B cell (primary cell): ENCODE data around the gene MAP3K14. TPM values are rescaled to one million over a fixed set of nuclear protein-coding genes. Genes with fewer than 3 reads are reported as not detected.

ENCODE experiments used
- ATAC-seq: fragments of 200-7000 bp; cut with Tn5 transposase; one replicate; pipeline ENCODE4 v1.10.0; 2021; ENCODE audit warnings: low read depth, mild to moderate bottlenecking, moderate number of reproducible peaks, moderate library complexity
- CTCF ChIA-PET: fragments of 350-600 bp; sonication (Branson Sonifier 250); formaldehyde crosslinking; loops from one replicate; lab custom pipeline; 2021; ENCODE audit warnings: antibody characterized with exemption, inconsistent platforms; lab: Charles Lee
- POLR2A ChIA-PET: fragments of 350-600 bp; sonication (Branson Sonifier 250); formaldehyde crosslinking; loops from one replicate; lab custom pipeline; 2021; ENCODE audit warnings: antibody characterized with exemption; lab: Charles Lee
- DNase-seq: peaks from one replicate; pipeline ENCODE4 v3.0.0; 2013
- H2AFZ ChIP-seq: 2 replicates; pipeline ENCODE4 v1.6.1; 2012; ENCODE audit warnings: mild to moderate bottlenecking, low read depth, low read length; ENCODE audit not compliant: insufficient read depth, poor library complexity, severe bottlenecking
- H3K27ac ChIP-seq, 2 donors: 1 replicate in 1 of 2; 2 replicates in 1 of 2; pipeline ENCODE4 v1.5.1; 2012 to 2013; ENCODE audit warnings: low read length in 2 of 2, mild to moderate bottlenecking in 2 of 2, moderate library complexity in 1 of 2
- H3K27me3 ChIP-seq, 4 experiments: fragments of 200-600 bp in 1 of 4; sonication (generic) in 1 of 4; replicated peaks in 1 of 4; 1 replicate in 2 of 4; 2 replicates in 2 of 4; pipeline versions ENCODE4 v1.6.1 to v1.7.0; 2013 to 2016; ENCODE audit warnings: low read length in 3 of 4, mild to moderate bottlenecking in 2 of 4, mixed read lengths in 1 of 4, moderate library complexity in 1 of 4; ENCODE audit not compliant: insufficient read depth in 4 of 4, control insufficient read depth in 3 of 4; ENCODE audit errors: control extremely low read depth in 1 of 4
- H3K36me3 ChIP-seq, 2 experiments: replicated peaks in 1 of 2; 1 replicate in 1 of 2; 2 replicates in 1 of 2; pipeline versions ENCODE4 v1.6.1 to v1.7.1; 2013; ENCODE audit warnings: low read length in 1 of 2; ENCODE audit not compliant: insufficient read depth in 2 of 2, control insufficient read depth in 1 of 2; ENCODE audit errors: control extremely low read depth in 1 of 2, extremely low read depth in 1 of 2
- H3K4me1 ChIP-seq, 2 donors: fragments of 200-600 bp in 1 of 2; sonication (generic) in 1 of 2; 1 replicate in 1 of 2; 2 replicates in 1 of 2; pipeline versions ENCODE4 v1.5.1 to v1.6.1; 2013 to 2017; ENCODE audit warnings: low read length in 2 of 2; ENCODE audit not compliant: control insufficient read depth in 2 of 2, insufficient read depth in 2 of 2
- H3K4me2 ChIP-seq: replicated peaks from 2 replicates; pipeline ENCODE3; 2012; ENCODE audit warnings: mild to moderate bottlenecking, low read depth, low read length; ENCODE audit not compliant: poor library complexity, severe bottlenecking
- H3K4me3 ChIP-seq, 5 experiments: fragments of 200-600 bp in 1 of 5; sonication (generic) in 1 of 5; 1 replicate in 3 of 5; 2 replicates in 2 of 5; pipeline versions ENCODE4 v1.5.1 to v1.7.0; 2011 to 2016; ENCODE audit warnings: low read length in 4 of 5, mild to moderate bottlenecking in 4 of 5, low read depth in 2 of 5, control low read depth in 1 of 5, moderate library complexity in 1 of 5; ENCODE audit not compliant: insufficient read depth in 1 of 5; ENCODE audit errors: control extremely low read depth in 1 of 5, extremely low read depth in 1 of 5
- H3K79me2 ChIP-seq: fragments of 200-600 bp; sonication (generic); one replicate; pipeline ENCODE4 v1.6.0; 2016; ENCODE audit warnings: low read length; ENCODE audit not compliant: control insufficient read depth, insufficient read depth
- H3K9ac ChIP-seq: fragments of 200-600 bp; sonication (generic); 2 replicates; pipeline ENCODE4 v1.6.1; 2017; ENCODE audit warnings: mild to moderate bottlenecking, low read length, moderate library complexity
- H3K9me3 ChIP-seq, 3 donors: one replicate each; pipeline versions ENCODE4 v1.6.1 to v1.7.1; 2013; ENCODE audit warnings: low read length in 2 of 3; ENCODE audit not compliant: control insufficient read depth in 2 of 3, insufficient read depth in 1 of 3; ENCODE audit errors: control extremely low read depth in 1 of 3
- H4K20me1 ChIP-seq: 2 replicates; pipeline ENCODE4 v1.6.0; 2012; ENCODE audit warnings: mild to moderate bottlenecking, low read length; ENCODE audit not compliant: insufficient read depth, control insufficient read depth, poor library complexity, severe bottlenecking
- H3K27ac Mint-ChIP-seq: one replicate; pipeline ENCODE4 v1.8.0; 2021; ENCODE audit warnings: mixed read lengths
- H3K27me3 Mint-ChIP-seq: one replicate; pipeline ENCODE4 v1.8.0; 2021; ENCODE audit warnings: mixed read lengths
- H3K4me1 Mint-ChIP-seq: one replicate; pipeline ENCODE4 v1.8.0; 2021; ENCODE audit warnings: mixed read lengths
- H3K4me3 Mint-ChIP-seq: one replicate; pipeline ENCODE4 v1.8.0; 2021; ENCODE audit warnings: mixed read lengths
- H3K9me3 Mint-ChIP-seq: one replicate; pipeline ENCODE4 v1.8.0; 2022; ENCODE audit warnings: mixed read lengths; ENCODE audit not compliant: insufficient read depth
- CTCF ChIP-seq: fragments of 200-600 bp; IDR thresholded peaks from one replicate; pipeline ENCODE4 v1.8.0; 2022; ENCODE audit warnings: antibody characterized with exemption, mild to moderate bottlenecking
- EZH2 ChIP-seq: IDR thresholded peaks from 2 replicates; pipeline ENCODE4 v1.6.1; 2012; ENCODE audit warnings: borderline replicate concordance, low read depth, mild to moderate bottlenecking, moderate library complexity, low read length; ENCODE audit not compliant: insufficient read depth, poor library complexity, severe bottlenecking
- WGBS: methylation state at CpG from one replicate; pipeline ENCODE4 v1.1.5; 2013; ENCODE audit warnings: missing lambda C conversion rate; ENCODE audit not compliant: insufficient coverage; 5-methylcytosine and 5-hydroxymethylcytosine counted together
- intact Hi-C: fragments of 100-400 bp; cut with micrococcal nuclease; formaldehyde crosslinking; loops from one replicate; pipeline ENCODE4 v1.10.0; 2022
- polyA plus RNA-seq: library from polyadenylated mRNA; depleted of rRNA; stranded (reverse); fragments of >200 nt; gene quantifications from 2 replicates; pipeline ENCODE4 v1.2.3, GENCODE V29; 2012
- total RNA-seq, 2 donors: library from RNA; stranded (reverse); fragments of 120-200 nt in 1 of 2; gene quantifications; 1 replicate in 1 of 2; 2 replicates in 1 of 2; pipeline versions ENCODE4 v1.2.3 to v1.2.4, GENCODE V29; 2013 to 2022

The MAP3K14 gene
- total and polyA plus RNA-seq, 2 donors (not counting 1 experiment from before 2014, with no cell fraction given): 66.1 to 84.1 TPM

DNA sequence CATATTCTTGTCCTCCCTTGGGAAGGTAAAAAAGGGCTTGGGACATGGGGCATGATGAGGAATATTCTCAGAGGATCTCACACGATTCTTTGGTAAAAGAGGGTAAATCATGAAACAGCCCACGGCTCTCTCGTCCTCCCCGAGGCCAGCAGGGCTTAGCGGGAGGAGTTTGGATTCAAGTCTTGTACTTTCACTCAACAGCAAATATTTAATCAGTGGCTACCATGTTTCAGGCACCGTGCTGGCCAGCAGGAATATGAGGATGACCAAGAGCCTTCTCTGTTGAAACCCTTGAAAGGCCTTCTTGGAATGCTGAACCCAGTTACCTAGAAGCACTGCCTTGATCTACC, 8.8 kb downstream of the MAP3K14 start:
- H4K20me1 ChIP-seq: no peaks in the 10 kb centered on the region
- Mint-ChIP-seq H3K9me3 (no peaks in the 10 kb centered on the region), H3K4me1 (peaks cover 82% of the 10 kb centered on the region), H3K27me3 (no peaks in the 10 kb centered on the region), H3K4me3 (peak overlapping the region; percentile 85), H3K27ac (peak overlapping the region; percentile 98)
- ChIA-PET CTCF (interaction anchor here (1.0 to 12.8 kb wide), 9 partner anchors 9 to 146 kb away, joined by 3 to 207 read pairs (median 6); partner anchors contain the start of genes HEXIM2 and MAP3K14), POLR2A (interaction anchor here (1.1 to 1.3 kb wide), 2 partner anchors 9 to 12 kb away, joined by 8 to 22 read pairs; partner anchors contain the start of gene MAP3K14)
- peaks cover 96% of the 10 kb centered on the region for H3K79me2 ChIP-seq
- DNase-seq (no peak), ATAC-seq (no peak)
- peak overlapping the region in 1 of 5 experiments; percentile 21 for H3K4me3 ChIP-seq
- TF ChIP-seq EZH2 (no peak), CTCF (no peak)
- peak overlapping the region; percentile 81 to 90 for H3K27ac ChIP-seq
- peaks cover 2 to 37% of the 10 kb centered on the region in 2 experiments for H3K36me3 ChIP-seq
- 0% methylated on average over 1 of the region's 6 CpGs for WGBS
- H3K9me3 ChIP-seq: no peaks in the 10 kb centered on the region
- peaks cover 90 to 95% of the 10 kb centered on the region in 2 donors for H3K4me1 ChIP-seq
- no peak overlapping the region for H2AFZ ChIP-seq
- peak overlapping the region; percentile 65 for H3K4me2 ChIP-seq
- no peak overlapping the region for H3K9ac ChIP-seq
- intact Hi-C loops: no loop called here
- no peaks in the 10 kb centered on the region for H3K27me3 ChIP-seq

DNA sequence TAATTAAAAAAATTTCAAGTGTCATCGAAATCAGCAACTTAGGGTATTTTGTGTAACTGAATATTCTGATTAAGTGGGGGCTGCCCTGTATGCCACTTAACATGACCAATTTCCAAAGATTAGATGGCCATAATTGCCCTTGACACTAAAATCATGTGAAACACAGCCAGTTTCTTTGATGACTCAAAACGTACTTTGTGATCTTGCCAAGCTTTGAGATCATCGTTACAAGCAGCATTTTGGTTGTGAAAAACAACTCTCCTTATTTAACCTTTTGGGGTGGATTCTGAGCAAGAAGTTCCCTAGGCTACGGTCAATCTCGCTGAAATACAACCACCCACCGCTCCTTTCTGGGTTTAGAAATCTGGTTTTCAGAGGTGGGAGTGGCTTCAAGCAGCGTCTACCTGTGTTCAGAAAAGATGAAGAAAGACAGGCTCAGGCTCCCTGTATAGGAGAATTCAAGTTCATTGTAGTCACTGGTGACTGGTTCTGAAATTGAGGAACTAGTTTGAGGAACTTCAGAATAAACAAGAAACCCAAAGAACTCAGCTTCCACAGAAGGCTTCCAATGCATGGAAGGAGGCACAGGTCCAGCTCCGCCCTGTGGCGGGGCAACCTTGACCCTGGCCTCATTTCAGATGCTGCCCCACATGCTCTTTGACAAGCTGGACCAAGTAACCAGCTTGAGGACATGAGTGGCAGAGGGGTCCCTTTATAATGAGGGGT, 9.4 kb downstream of the MAP3K14 start:
- ATAC-seq (peak; percentile 68), DNase-seq (peak; percentile 81)
- WGBS: 0% methylated on average over 2 of the region's 9 CpGs
- Histone ChIP-seq H3K4me2 (peak overlapping the region; percentile 65), H3K27me3 (no peaks in the 10 kb centered on the region), H3K4me3 (peak overlapping the region in 2 of 5 experiments; percentile 21 to 25), H3K9ac (peak overlapping the region; percentile 27), H3K79me2 (peaks cover 95% of the 10 kb centered on the region), H4K20me1 (peaks cover 1% of the 10 kb centered on the region), H2AFZ (peak overlapping the region; percentile 42), H3K36me3 (peaks cover 2 to 37% of the 10 kb centered on the region in 2 experiments), H3K27ac (peak overlapping the region; percentile 81 to 90), H3K4me1 (peaks cover 90 to 95% of the 10 kb centered on the region in 2 donors), H3K9me3 (no peaks in the 10 kb centered on the region)
- Mint-ChIP-seq H3K9me3 (no peaks in the 10 kb centered on the region), H3K27me3 (no peaks in the 10 kb centered on the region), H3K4me1 (peaks cover 82% of the 10 kb centered on the region), H3K4me3 (peak overlapping the region; percentile 85), H3K27ac (peak overlapping the region; percentile 98)
- CTCF ChIA-PET: interaction anchor here (1.0 to 12.8 kb wide), 9 partner anchors 9 to 146 kb away, joined by 3 to 207 read pairs (median 6); partner anchors contain the start of genes HEXIM2 and MAP3K14
- POLR2A ChIA-PET: interaction anchor here (1.1 to 1.3 kb wide), 2 partner anchors 9 to 11 kb away, joined by 8 to 22 read pairs; partner anchors contain the start of gene MAP3K14
- TF ChIP-seq EZH2: no peak
- TF ChIP-seq CTCF: no peak
- intact Hi-C loops: loop anchor here (1.0 to 2.0 kb wide), 4 partner anchors 10 to 159 kb away; partner anchors contain the start of genes HEXIM1 and MAP3K14
